ENCODE results near the gene RDH14.

GRCh38 chr2:18583905-18584607 is 23.6 kb upstream of the RDH14 start:
- TF ChIP-seq CTCF (IDR thresholded peaks at IDR 0.05 in 8 of 11, conservative IDR thresholded peaks at IDR 0.05 in 3 of 11) (no peak), POLR2A (IDR thresholded peaks at IDR 0.05) (no peak)
